SK-N-SH (cell line): ENCODE measurements around the gene CUL4B. TPM values are rescaled to one million over a fixed set of nuclear protein-coding genes. Genes with fewer than 3 reads are reported as not detected.

Experiments used
- CTCF ChIA-PET: fragments of 300-600, 350-600 bp; formaldehyde crosslinking; extraction: SDS; loops from one replicate; lab custom pipeline; 2021; lab: Yijun Ruan, JAX
- POLR2A ChIA-PET: fragments of 350-600 bp; sonication (Branson Sonifier 250); formaldehyde crosslinking; extraction: SDS; loops from one replicate; lab custom pipeline; 2020; ENCODE audit warnings: antibody characterized with exemption, inconsistent platforms; lab: Yijun Ruan, JAX
- DNase-seq: peaks from one replicate; pipeline ENCODE4 v3.0.0; 2012
- H2AFZ ChIP-seq: fragments of 200-600 bp; sonication (generic); 2 replicates; pipeline ENCODE4 v1.8.1; 2016; ENCODE audit warnings: antibody characterized with exemption, mild to moderate bottlenecking, low read depth
- H3F3A ChIP-seq: fragments of 200-600 bp; sonication (generic); replicated peaks from 2 replicates; pipeline ENCODE3; 2016; ENCODE audit warnings: antibody characterized with exemption, mild to moderate bottlenecking; ENCODE audit not compliant: insufficient read depth
- H3K27ac ChIP-seq, 2 experiments: fragments of 200-500 bp in 1 of 2; fragments of 200-600 bp in 1 of 2; sonication (Bioruptor generic) in 1 of 2; sonication (generic), shearing (Covaris generic) in 1 of 2; 2 replicates each; pipeline versions ENCODE4 v1.5.1 to v1.6.1; 2014 to 2016; ENCODE audit warnings: low read depth in 2 of 2, inconsistent platforms in 1 of 2, low read length in 1 of 2, mild to moderate bottlenecking in 1 of 2, mixed read lengths in 1 of 2
- H3K27me3 ChIP-seq: fragments of 200-600 bp; sonication (generic), shearing (Covaris generic); 2 replicates; pipeline ENCODE4 v1.6.1; 2016; ENCODE audit warnings: mixed run types; ENCODE audit not compliant: insufficient read depth
- H3K36me3 ChIP-seq, 2 experiments: fragments of 200-500 bp in 1 of 2; fragments of 200-600 bp in 1 of 2; sonication (Bioruptor generic) in 1 of 2; sonication (generic) in 1 of 2; replicated peaks in 1 of 2; 2 replicates each; pipeline versions ENCODE3 to v1.5.1; 2014 to 2016; ENCODE audit warnings: low read length in 1 of 2, mild to moderate bottlenecking in 1 of 2; ENCODE audit not compliant: insufficient read depth in 2 of 2, control insufficient read depth in 1 of 2
- H3K4me1 ChIP-seq, 2 experiments: fragments of 200-500 bp in 1 of 2; fragments of 200-600 bp in 1 of 2; sonication (Bioruptor generic) in 1 of 2; sonication (generic), shearing (Covaris generic) in 1 of 2; 2 replicates each; pipeline versions ENCODE4 v1.5.1 to v1.6.1; 2014 to 2016; ENCODE audit warnings: low read depth in 1 of 2, low read length in 1 of 2, mixed run types in 1 of 2; ENCODE audit not compliant: insufficient read depth in 2 of 2, control insufficient read depth in 1 of 2
- H3K4me2 ChIP-seq: fragments of 200-600 bp; sonication (generic), shearing (Covaris generic); 2 replicates; pipeline ENCODE4 v1.6.1; 2017; ENCODE audit warnings: mixed run types
- H3K4me3 ChIP-seq, 2 experiments: fragments of 200-500 bp in 1 of 2; fragments of 200-600 bp in 1 of 2; sonication (Bioruptor generic) in 1 of 2; sonication (generic), shearing (Covaris generic) in 1 of 2; 2 replicates each; pipeline versions ENCODE4 v1.5.1 to v1.8.1; 2014 to 2016; ENCODE audit warnings: low read depth in 2 of 2, inconsistent platforms in 1 of 2, low read length in 1 of 2, mild to moderate bottlenecking in 1 of 2, mixed read lengths in 1 of 2, moderate library complexity in 1 of 2
- H3K79me2 ChIP-seq: fragments of 200-600 bp; sonication (generic); 2 replicates; pipeline ENCODE4 v1.8.1; 2017; ENCODE audit warnings: mild to moderate bottlenecking; ENCODE audit not compliant: insufficient read depth
- H3K9ac ChIP-seq: fragments of 200-600 bp; sonication (generic); 2 replicates; pipeline ENCODE4 v1.6.1; 2017; ENCODE audit warnings: mixed run types
- H3K9me2 ChIP-seq: fragments of 200-600 bp; sonication (generic); 2 replicates; pipeline ENCODE4 v1.6.1; 2017; ENCODE audit warnings: mixed run types
- H3K9me3 ChIP-seq: fragments of 200-600 bp; sonication (generic); 2 replicates; pipeline ENCODE4 v1.6.1; 2017; ENCODE audit warnings: mixed run types, mild to moderate bottlenecking, moderate library complexity
- H4K20me1 ChIP-seq: fragments of 200-600 bp; sonication (generic); 2 replicates; pipeline ENCODE4 v1.6.1; 2017; ENCODE audit warnings: mild to moderate bottlenecking, mixed run types; ENCODE audit not compliant: insufficient read depth
- CTCF ChIP-seq: fragments of 200-600 bp; sonication (generic); IDR thresholded peaks from 2 replicates; pipeline ENCODE4 v1.6.1; 2017; ENCODE audit warnings: antibody characterized with exemption, mild to moderate bottlenecking, moderate library complexity
- ELF1 ChIP-seq: IDR thresholded peaks from 2 replicates; pipeline ENCODE4 v1.4.0; 2012
- EP300 ChIP-seq, 2 experiments: IDR thresholded peaks; 2 replicates each; pipeline versions ENCODE4 v1.4.0 to v1.6.1; 2012; ENCODE audit warnings: borderline replicate concordance in 1 of 2, low read depth in 1 of 2, low read length in 1 of 2
- FOXM1 ChIP-seq: IDR thresholded peaks from 2 replicates; pipeline ENCODE4 v1.4.0; 2012; ENCODE audit warnings: low read depth, mild to moderate bottlenecking
- MAX ChIP-seq: IDR thresholded peaks from 2 replicates; pipeline ENCODE4 v1.4.0; 2012; ENCODE audit warnings: low read depth
- MXI1 ChIP-seq: IDR thresholded peaks from 2 replicates; pipeline ENCODE4 v1.6.1; 2012; ENCODE audit warnings: mild to moderate bottlenecking, low read depth, low read length, improper control_type of control experiment
- RFX5 ChIP-seq: IDR thresholded peaks from 2 replicates; pipeline ENCODE4 v1.6.1; 2012; ENCODE audit warnings: mild to moderate bottlenecking, improper control_type of control experiment, low read length
- SIN3A ChIP-seq: IDR thresholded peaks from 2 replicates; pipeline ENCODE4 v1.6.1; 2012; ENCODE audit warnings: low read depth, mild to moderate bottlenecking, low read length, moderate library complexity, borderline replicate concordance
- TAF1 ChIP-seq: IDR thresholded peaks from 2 replicates; pipeline ENCODE4 v1.6.1; 2012; ENCODE audit warnings: low read depth, mild to moderate bottlenecking, low read length, moderate library complexity, borderline replicate concordance
- TCF12 ChIP-seq: IDR thresholded peaks from 2 replicates; pipeline ENCODE4 v1.4.0; 2012
- TEAD4 ChIP-seq: IDR thresholded peaks from 2 replicates; pipeline ENCODE4 v1.4.0; 2012; ENCODE audit warnings: mild to moderate bottlenecking, borderline replicate concordance; ENCODE audit not compliant: insufficient read depth
- WGBS: methylation state at CpG from one replicate; pipeline ENCODE4 v1.1.6; 2017; ENCODE audit warnings: low lambda C conversion rate; 5-methylcytosine and 5-hydroxymethylcytosine counted together
- polyA plus RNA-seq, 3 experiments: library from polyadenylated mRNA; depleted of rRNA; stranded (reverse); fragments of >200 nt; gene quantifications; 2 replicates each; pipeline ENCODE4 v1.2.3, GENCODE V29; 2012
- TF ChIP-seq, protein P1 (sequence below): IDR thresholded peaks from 2 replicates; pipeline ENCODE4; 2012

The CUL4B gene
- polyA plus RNA-seq, 1 of the 3 experiments (the other 2 are of a cell fraction), result 24.1 TPM

DNA sequence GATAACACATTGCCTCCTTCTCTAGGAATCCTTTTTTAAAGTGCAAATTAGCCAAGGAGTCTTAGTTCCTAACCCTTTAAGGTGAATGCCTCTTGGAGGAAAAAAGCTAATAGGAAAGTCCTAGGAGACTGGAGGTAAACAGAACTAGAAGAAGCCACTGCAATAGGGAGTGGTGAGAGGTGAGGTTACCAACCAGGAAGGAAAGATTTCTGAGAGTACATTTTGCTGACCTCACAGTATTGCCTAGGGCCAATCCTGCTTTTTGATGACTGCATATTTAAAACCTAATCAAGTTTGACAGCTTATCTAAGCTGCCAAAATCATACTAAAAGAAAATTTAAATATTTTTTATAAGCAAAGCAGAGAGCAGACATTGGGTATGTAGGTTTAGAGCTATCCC is 7.3 kb upstream of the CUL4B start (continued):
- TF ChIP-seq SIN3A (no peak), CTCF (no peak), TAF1 (no peak), EP300 (IDR thresholded peaks at IDR 0.05; ENCODE audit: borderline replicate concordance in 1 of 2, low read depth in 1 of 2, low read length in 1 of 2) (no peak), ELF1 (no peak), FOXM1 (no peak)

- Histone ChIP-seq H2AFZ (no peak overlapping the region), H3K4me2 (no peak overlapping the region), H4K20me1 (no peaks in the 10 kb centered on the region), H3K4me1 (peaks cover 0 to 2% of the 10 kb centered on the region in 2 experiments; a peak in 2 of 4 replicates), H3K27ac (no peak overlapping the region), H3K36me3 (no peaks in the 10 kb centered on the region), H3K9me3 (no peaks in the 10 kb centered on the region), H3K4me3 (no peak overlapping the region), H3K9ac (no peak overlapping the region), H3K27me3 (peaks cover 4% of the 10 kb centered on the region; the same call in 1 of the 2 replicates), H3K79me2 (no peaks in the 10 kb centered on the region), H3F3A (no peaks in the 10 kb centered on the region), H3K9me2 (no peaks in the 10 kb centered on the region)
- ChIA-PET POLR2A (interaction anchor here (0.7 kb wide), 1 partner anchor 23 kb away, joined by 3 read pairs; no protein-coding TSS in a partner anchor), CTCF (no interaction called here)
- TF ChIP-seq RFX5, result no peak
- no peak for TF ChIP-seq TCF12
- TF ChIP-seq MXI1, result no peak
- no peak for TF ChIP-seq TEAD4
- no peak for TF ChIP-seq EP300 (IDR thresholded peaks at IDR 0.05; ENCODE audit: borderline replicate concordance in 1 of 2, low read depth in 1 of 2, low read length in 1 of 2)
- no peak for TF ChIP-seq SIN3A
- TF ChIP-seq MAX, result no peak
- no peak for TF ChIP-seq CTCF
- TF ChIP-seq, protein P1, sequence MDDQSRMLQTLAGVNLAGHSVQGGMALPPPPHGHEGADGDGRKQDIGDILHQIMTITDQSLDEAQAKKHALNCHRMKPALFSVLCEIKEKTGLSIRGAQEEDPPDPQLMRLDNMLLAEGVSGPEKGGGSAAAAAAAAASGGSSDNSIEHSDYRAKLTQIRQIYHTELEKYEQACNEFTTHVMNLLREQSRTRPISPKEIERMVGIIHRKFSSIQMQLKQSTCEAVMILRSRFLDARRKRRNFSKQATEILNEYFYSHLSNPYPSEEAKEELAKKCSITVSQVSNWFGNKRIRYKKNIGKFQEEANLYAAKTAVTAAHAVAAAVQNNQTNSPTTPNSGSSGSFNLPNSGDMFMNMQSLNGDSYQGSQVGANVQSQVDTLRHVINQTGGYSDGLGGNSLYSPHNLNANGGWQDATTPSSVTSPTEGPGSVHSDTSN, result no peak
- 64% methylated on average over 3 of the region's 3 CpGs for WGBS
- no peak for DNase-seq
Observed at GRCh38 chrX:120566817-120567216, 6.1 kb upstream of the CUL4B start.
